ENCODE data around the gene CYTH3. TPM values are rescaled to one million over a fixed set of nuclear protein-coding genes. Genes with fewer than 3 reads are reported as not detected.
A peak's percentile ranks its signal among the peaks of the same experiment; 100 is the strongest.

Gene CYTH3
- total and polyA plus RNA-seq, 2 donors (not counting 1 experiment from before 2014, with no cell fraction given), result 39.1 to 73.3 TPM

DNA sequence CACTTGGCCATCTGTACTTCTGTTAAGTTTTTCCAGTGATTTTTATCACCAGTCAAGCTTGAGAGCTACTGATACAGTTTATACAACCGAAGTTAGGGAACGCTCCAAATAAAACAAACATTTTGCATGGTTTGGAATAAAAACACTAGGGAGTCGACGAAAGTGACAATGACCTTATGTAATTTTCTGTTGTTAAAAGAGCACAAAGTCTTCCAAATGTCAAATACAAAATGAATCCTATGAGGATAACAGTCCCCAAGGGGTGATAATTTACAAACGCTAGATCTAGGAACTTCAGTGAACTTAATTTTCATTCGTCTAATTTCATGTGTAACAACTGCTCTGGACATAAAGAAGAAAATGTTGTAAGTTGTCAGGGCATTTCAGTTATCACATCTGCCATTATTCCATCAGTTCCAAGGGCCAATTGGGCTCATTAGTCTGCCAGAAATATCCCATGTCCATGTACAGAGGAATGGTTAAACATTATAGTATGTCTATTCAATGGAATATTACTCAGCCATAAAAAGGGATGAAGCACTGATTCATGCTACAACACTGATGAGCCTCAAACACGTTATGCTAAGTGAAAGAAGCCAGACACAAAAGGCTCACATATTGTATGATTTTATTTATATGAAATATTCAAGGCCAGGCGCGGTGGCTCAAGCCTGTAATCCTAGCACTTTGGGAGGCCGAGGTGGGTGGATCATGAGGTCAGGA lies 38.0 kb upstream of the CYTH3 start:
- TF ChIP-seq, protein P1, sequence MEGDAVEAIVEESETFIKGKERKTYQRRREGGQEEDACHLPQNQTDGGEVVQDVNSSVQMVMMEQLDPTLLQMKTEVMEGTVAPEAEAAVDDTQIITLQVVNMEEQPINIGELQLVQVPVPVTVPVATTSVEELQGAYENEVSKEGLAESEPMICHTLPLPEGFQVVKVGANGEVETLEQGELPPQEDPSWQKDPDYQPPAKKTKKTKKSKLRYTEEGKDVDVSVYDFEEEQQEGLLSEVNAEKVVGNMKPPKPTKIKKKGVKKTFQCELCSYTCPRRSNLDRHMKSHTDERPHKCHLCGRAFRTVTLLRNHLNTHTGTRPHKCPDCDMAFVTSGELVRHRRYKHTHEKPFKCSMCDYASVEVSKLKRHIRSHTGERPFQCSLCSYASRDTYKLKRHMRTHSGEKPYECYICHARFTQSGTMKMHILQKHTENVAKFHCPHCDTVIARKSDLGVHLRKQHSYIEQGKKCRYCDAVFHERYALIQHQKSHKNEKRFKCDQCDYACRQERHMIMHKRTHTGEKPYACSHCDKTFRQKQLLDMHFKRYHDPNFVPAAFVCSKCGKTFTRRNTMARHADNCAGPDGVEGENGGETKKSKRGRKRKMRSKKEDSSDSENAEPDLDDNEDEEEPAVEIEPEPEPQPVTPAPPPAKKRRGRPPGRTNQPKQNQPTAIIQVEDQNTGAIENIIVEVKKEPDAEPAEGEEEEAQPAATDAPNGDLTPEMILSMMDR (conservative IDR thresholded peaks at IDR 0.05 in 1 of 2, IDR thresholded peaks at IDR 0.05 in 1 of 2; ENCODE audit: low read depth in 1 of 2, low read length in 2 of 2), result no peak
- TF ChIP-seq EZH2 (IDR thresholded peaks at IDR 0.05; ENCODE audit: low read length, missing control alignments), result no peak
- Histone ChIP-seq H3K27me3 (ENCODE audit: control insufficient read depth, insufficient read depth, low read length) (no peaks in the 10 kb centered on the region), H3K9me3 (ENCODE audit: control insufficient read depth, insufficient read depth, low read depth, low read length) (no peaks in the 10 kb centered on the region), H3K4me2 (ENCODE audit: extremely low read depth, insufficient read depth, low read length) (no peak overlapping the region), H3K9ac (ENCODE audit: insufficient read depth, low read length) (no peak overlapping the region), H4K20me1 (ENCODE audit: control insufficient read depth, extremely low read depth, insufficient read depth, low read length) (no peaks in the 10 kb centered on the region), H3K4me1 (ENCODE audit: control insufficient read depth, extremely low read depth, insufficient read depth, low read length) (peaks cover 5% of the 10 kb centered on the region), H3K27ac (ENCODE audit: insufficient read depth, low read length) (no peak overlapping the region), H3K4me3 (replicated peaks in 1 of 4; ENCODE audit: control extremely low read depth in 1 of 4, insufficient read depth in 1 of 4, low read depth in 3 of 4, low read length in 4 of 4) (no peak overlapping the region), H2AFZ (ENCODE audit: low read length) (no peak overlapping the region), H3K79me2 (ENCODE audit: control insufficient read depth, insufficient read depth, low read length) (no peaks in the 10 kb centered on the region), H3K36me3 (ENCODE audit: control insufficient read depth, insufficient read depth, low read length) (no peaks in the 10 kb centered on the region)
- no peak for DNase-seq (ENCODE audit: low read depth in 2 of 2)

DNA sequence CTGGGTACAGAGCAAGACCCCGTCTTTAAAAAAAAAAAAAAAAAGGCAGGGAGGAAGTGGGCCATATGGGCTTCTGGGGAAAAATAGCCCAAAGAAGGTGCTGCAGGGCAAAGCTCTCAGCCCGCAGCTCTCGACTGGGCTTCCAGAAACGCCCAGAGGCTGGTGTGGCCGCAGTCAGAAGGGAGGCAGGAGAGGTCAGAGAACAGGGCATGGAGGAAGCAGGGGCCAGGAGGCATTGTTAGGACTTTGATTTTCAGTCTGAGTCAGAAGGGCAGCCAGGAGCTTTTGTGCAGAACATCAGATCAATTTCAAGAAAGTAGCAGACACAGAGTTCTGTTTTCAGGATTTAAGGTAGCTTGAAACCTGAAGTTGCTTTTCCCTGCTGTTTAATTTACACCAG lies 35.3 kb upstream of the CYTH3 start:
- H3K27me3 ChIP-seq (ENCODE audit: control insufficient read depth, insufficient read depth, low read length), result no peaks in the 10 kb centered on the region
- DNase-seq (ENCODE audit: low read depth in 2 of 2), result no peak
- no peak overlapping the region for H3K9ac ChIP-seq (ENCODE audit: insufficient read depth, low read length)
- no peaks in the 10 kb centered on the region for H3K36me3 ChIP-seq (ENCODE audit: control insufficient read depth, insufficient read depth, low read length)
- no peaks in the 10 kb centered on the region for H4K20me1 ChIP-seq (ENCODE audit: control insufficient read depth, extremely low read depth, insufficient read depth, low read length)
- H3K4me2 ChIP-seq (ENCODE audit: extremely low read depth, insufficient read depth, low read length), result no peak overlapping the region
- peaks cover 5% of the 10 kb centered on the region for H3K4me1 ChIP-seq (ENCODE audit: control insufficient read depth, extremely low read depth, insufficient read depth, low read length)
- no peak overlapping the region for H3K4me3 ChIP-seq (replicated peaks in 1 of 4; ENCODE audit: control extremely low read depth in 1 of 4, insufficient read depth in 1 of 4, low read depth in 3 of 4, low read length in 4 of 4)
- TF ChIP-seq EZH2 (IDR thresholded peaks at IDR 0.05; ENCODE audit: low read length, missing control alignments), result no peak
- TF ChIP-seq, protein P1 (conservative IDR thresholded peaks at IDR 0.05 in 1 of 2, IDR thresholded peaks at IDR 0.05 in 1 of 2; ENCODE audit: low read depth in 1 of 2, low read length in 2 of 2), result no peak
- no peaks in the 10 kb centered on the region for H3K9me3 ChIP-seq (ENCODE audit: control insufficient read depth, insufficient read depth, low read depth, low read length)
- no peaks in the 10 kb centered on the region for H3K79me2 ChIP-seq (ENCODE audit: control insufficient read depth, insufficient read depth, low read length)
- H3K27ac ChIP-seq (ENCODE audit: insufficient read depth, low read length), result no peak overlapping the region
- H2AFZ ChIP-seq (ENCODE audit: low read length), result peak overlapping the region; percentile 26

DNA sequence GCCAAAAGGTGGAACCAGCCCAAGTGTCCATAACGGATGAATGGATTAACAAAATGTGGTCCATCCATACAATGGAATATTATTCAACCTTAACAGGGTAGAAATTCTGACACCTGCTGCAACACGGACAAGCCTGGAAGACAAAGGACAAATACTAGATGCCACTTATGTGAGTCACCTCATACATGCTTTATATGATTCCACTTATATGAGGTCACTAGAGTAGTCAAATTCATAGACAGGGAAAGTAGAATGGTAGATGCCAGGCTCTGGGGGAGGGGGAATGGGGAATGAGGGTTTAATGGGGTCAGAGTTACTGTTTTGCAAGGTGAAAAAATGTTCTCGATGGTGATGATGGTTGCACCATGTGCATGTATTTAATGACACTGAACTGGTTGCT lies 34.0 kb upstream of the CYTH3 start:
- no peaks in the 10 kb centered on the region for H3K27me3 ChIP-seq (ENCODE audit: control insufficient read depth, insufficient read depth, low read length)
- H3K4me1 ChIP-seq (ENCODE audit: control insufficient read depth, extremely low read depth, insufficient read depth, low read length), result peaks cover 5% of the 10 kb centered on the region
- peak; percentile 39 to 87 for DNase-seq (ENCODE audit: low read depth in 2 of 2)
- no peak overlapping the region for H3K4me3 ChIP-seq (replicated peaks in 1 of 4; ENCODE audit: control extremely low read depth in 1 of 4, insufficient read depth in 1 of 4, low read depth in 3 of 4, low read length in 4 of 4)
- no peaks in the 10 kb centered on the region for H3K79me2 ChIP-seq (ENCODE audit: control insufficient read depth, insufficient read depth, low read length)
- H3K36me3 ChIP-seq (ENCODE audit: control insufficient read depth, insufficient read depth, low read length), result no peaks in the 10 kb centered on the region
- H3K9me3 ChIP-seq (ENCODE audit: control insufficient read depth, insufficient read depth, low read depth, low read length), result no peaks in the 10 kb centered on the region
- no peak overlapping the region for H2AFZ ChIP-seq (ENCODE audit: low read length)
- no peak overlapping the region for H3K4me2 ChIP-seq (ENCODE audit: extremely low read depth, insufficient read depth, low read length)
- TF ChIP-seq, protein P1 (conservative IDR thresholded peaks at IDR 0.05 in 1 of 2, IDR thresholded peaks at IDR 0.05 in 1 of 2; ENCODE audit: low read depth in 1 of 2, low read length in 2 of 2), result no peak
- TF ChIP-seq EZH2 (IDR thresholded peaks at IDR 0.05; ENCODE audit: low read length, missing control alignments), result no peak
- H3K27ac ChIP-seq (ENCODE audit: insufficient read depth, low read length), result no peak overlapping the region
- no peaks in the 10 kb centered on the region for H4K20me1 ChIP-seq (ENCODE audit: control insufficient read depth, extremely low read depth, insufficient read depth, low read length)
- H3K9ac ChIP-seq (ENCODE audit: insufficient read depth, low read length), result no peak overlapping the region

Measured in fibroblast of lung (primary cell).